GM18520 (cell line): ENCODE results near the gene METTL15.
"Not testable (repeated sequence)": the region's sequence is repeated elsewhere in the genome, so short reads cannot be mapped to it uniquely, and the experiment has no call there.

Experiments
- ATAC-seq: cut with Tn5 transposase; IDR thresholded peaks from one replicate; pipeline ENCODE4 v1.9.1; 2021; ENCODE audit not compliant: unreplicated experiment

The METTL15 gene

GRCh38 chr11:28378095-28378494 is 269.9 kb downstream of the METTL15 start:
- ATAC-seq: not testable (repeated sequence)
